Testis (tissue), 2 donors: ENCODE measurements around the gene FLT3LG.

Experiments used
- CTCF ChIP-seq, 3 experiments: fragments of 450-650 bp in 2 of 3; fragments of 200-600 bp in 1 of 3; sonication (generic) in 1 of 3; IDR thresholded peaks; one replicate each; pipeline ENCODE4 v1.5.1; 2016 to 2019; ENCODE audit warnings: antibody characterized with exemption in 3 of 3, mild to moderate bottlenecking in 2 of 3, moderate library complexity in 1 of 3
- POLR2A ChIP-seq: fragments of 450-650 bp; IDR thresholded peaks from one replicate; pipeline ENCODE4 v1.6.1; 2017; ENCODE audit warnings: antibody characterized with exemption, mild to moderate bottlenecking, moderate library complexity

- TF ChIP-seq CTCF (IDR thresholded peaks at IDR 0.05) (no peak), POLR2A (no peak)
Measured at GRCh38 chr19:49442771-49443365, 31.1 kb upstream of the FLT3LG start.
